Measurements from ENCODE around the gene DNLZ.
A peak's percentile ranks its signal among the peaks of the same experiment; 100 is the strongest.

The DNLZ gene

DNA sequence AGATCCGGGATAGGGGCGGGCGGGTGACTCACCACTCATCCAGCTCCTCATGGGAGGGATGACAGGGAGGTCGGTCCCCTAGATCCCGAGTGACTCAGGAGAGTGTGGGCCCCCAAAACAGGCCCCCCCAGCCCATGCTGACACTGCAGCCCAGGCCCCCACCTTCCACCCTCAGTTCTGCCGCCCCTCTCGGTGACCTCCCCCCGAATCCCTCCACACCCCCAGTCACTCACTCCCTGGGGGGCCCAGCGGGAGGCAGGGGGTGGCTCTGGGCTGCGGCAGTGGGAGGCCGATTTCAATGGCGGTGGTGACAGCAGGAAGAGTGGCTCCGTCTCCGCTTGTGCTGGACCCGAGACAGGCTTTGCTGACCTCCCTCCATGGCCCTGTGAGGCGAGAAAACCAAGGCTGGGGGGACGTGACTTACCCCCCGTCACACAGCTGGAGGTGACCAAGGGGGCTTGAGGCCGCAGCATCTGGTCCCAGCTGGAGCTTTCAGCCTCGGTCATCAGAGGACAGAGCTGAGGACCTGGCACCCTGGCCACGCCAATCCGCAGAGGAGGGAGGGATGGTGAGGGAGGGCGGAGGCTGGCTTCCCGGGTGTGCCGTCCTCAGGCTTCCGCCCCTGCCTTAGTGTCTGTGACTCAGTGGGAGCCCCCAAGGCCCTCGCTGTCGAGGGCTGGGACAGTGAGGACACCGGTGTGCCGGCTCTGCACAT, 27.2 kb downstream of the DNLZ start (continued):
- no peak for TF ChIP-seq GFI1B (tag by site-specific recombination; IDR thresholded peaks at IDR 0.05)
- no peak for TF ChIP-seq ZNF223 (tag by site-specific recombination; IDR thresholded peaks at IDR 0.05)
- TF ChIP-seq TRIM28 (IDR thresholded peaks at IDR 0.05; ENCODE audit: borderline replicate concordance, low read length), result no peak
- TF ChIP-seq BCL11A (tag by site-specific recombination; IDR thresholded peaks at IDR 0.05; ENCODE audit: low read depth), result no peak
- TF ChIP-seq, protein P1, sequence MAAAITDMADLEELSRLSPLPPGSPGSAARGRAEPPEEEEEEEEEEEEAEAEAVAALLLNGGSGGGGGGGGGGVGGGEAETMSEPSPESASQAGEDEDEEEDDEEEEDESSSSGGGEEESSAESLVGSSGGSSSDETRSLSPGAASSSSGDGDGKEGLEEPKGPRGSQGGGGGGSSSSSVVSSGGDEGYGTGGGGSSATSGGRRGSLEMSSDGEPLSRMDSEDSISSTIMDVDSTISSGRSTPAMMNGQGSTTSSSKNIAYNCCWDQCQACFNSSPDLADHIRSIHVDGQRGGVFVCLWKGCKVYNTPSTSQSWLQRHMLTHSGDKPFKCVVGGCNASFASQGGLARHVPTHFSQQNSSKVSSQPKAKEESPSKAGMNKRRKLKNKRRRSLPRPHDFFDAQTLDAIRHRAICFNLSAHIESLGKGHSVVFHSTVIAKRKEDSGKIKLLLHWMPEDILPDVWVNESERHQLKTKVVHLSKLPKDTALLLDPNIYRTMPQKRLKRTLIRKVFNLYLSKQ (tag by site-specific recombination; IDR thresholded peaks at IDR 0.05; ENCODE audit: borderline replicate concordance), result no peak
- TF ChIP-seq FEZF1 (tag by site-specific recombination; IDR thresholded peaks at IDR 0.05), result no peak
- no peak for TF ChIP-seq ZNF214 (tag by site-specific recombination; IDR thresholded peaks at IDR 0.05; ENCODE audit: borderline replicate concordance)
- TF ChIP-seq ZNF302 (tag by site-specific recombination; IDR thresholded peaks at IDR 0.05; ENCODE audit: low read depth), result no peak
- peak; percentile 62 for TF ChIP-seq ZFHX2 (tag by site-specific recombination; conservative IDR thresholded peaks at IDR 0.05)
- no peak for TF ChIP-seq ZNF341 (tag by site-specific recombination; IDR thresholded peaks at IDR 0.05; ENCODE audit: low read depth)
- no peak for TF ChIP-seq ZBTB8A (tag by site-specific recombination; IDR thresholded peaks at IDR 0.05)
- TF ChIP-seq ZNF19 (tag by site-specific recombination; IDR thresholded peaks at IDR 0.05; ENCODE audit: low read depth), result no peak
- TF ChIP-seq, protein P2, sequence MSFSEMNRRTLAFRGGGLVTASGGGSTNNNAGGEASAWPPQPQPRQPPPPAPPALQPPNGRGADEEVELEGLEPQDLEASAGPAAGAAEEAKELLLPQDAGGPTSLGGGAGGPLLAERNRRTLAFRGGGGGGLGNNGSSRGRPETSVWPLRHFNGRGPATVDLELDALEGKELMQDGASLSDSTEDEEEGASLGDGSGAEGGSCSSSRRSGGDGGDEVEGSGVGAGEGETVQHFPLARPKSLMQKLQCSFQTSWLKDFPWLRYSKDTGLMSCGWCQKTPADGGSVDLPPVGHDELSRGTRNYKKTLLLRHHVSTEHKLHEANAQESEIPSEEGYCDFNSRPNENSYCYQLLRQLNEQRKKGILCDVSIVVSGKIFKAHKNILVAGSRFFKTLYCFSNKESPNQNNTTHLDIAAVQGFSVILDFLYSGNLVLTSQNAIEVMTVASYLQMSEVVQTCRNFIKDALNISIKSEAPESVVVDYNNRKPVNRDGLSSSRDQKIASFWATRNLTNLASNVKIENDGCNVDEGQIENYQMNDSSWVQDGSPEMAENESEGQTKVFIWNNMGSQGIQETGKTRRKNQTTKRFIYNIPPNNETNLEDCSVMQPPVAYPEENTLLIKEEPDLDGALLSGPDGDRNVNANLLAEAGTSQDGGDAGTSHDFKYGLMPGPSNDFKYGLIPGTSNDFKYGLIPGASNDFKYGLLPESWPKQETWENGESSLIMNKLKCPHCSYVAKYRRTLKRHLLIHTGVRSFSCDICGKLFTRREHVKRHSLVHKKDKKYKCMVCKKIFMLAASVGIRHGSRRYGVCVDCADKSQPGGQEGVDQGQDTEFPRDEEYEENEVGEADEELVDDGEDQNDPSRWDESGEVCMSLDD (tag by site-specific recombination; IDR thresholded peaks at IDR 0.05), result no peak
- no peak for TF ChIP-seq ZNF629 (tag by site-specific recombination; IDR thresholded peaks at IDR 0.05)
- no peak for TF ChIP-seq ZNF211 (tag by site-specific recombination; IDR thresholded peaks at IDR 0.05; ENCODE audit: low read depth)
- TF ChIP-seq ZBTB20 (tag by site-specific recombination; IDR thresholded peaks at IDR 0.05), result no peak
- TF ChIP-seq MEIS1 (CRISPR knock-in tag; IDR thresholded peaks at IDR 0.05; ENCODE audit: borderline replicate concordance), result no peak
- no peak for TF ChIP-seq ZNF10 (tag by site-specific recombination; IDR thresholded peaks at IDR 0.05)
- TF ChIP-seq ZNF37A (tag by site-specific recombination; IDR thresholded peaks at IDR 0.05), result no peak
- TF ChIP-seq ZNF768 (tag by site-specific recombination; IDR thresholded peaks at IDR 0.05), result no peak
- no peak for TF ChIP-seq ZSCAN23 (tag by site-specific recombination; IDR thresholded peaks at IDR 0.05)
- no peak for TF ChIP-seq ZNF473 (tag by site-specific recombination; IDR thresholded peaks at IDR 0.05)
- peak; percentile 40; the same call in 1 of the 2 replicates for TF ChIP-seq BCL11B (tag by site-specific recombination; IDR thresholded peaks at IDR 0.05; ENCODE audit: low read depth)
- TF ChIP-seq, protein P3, sequence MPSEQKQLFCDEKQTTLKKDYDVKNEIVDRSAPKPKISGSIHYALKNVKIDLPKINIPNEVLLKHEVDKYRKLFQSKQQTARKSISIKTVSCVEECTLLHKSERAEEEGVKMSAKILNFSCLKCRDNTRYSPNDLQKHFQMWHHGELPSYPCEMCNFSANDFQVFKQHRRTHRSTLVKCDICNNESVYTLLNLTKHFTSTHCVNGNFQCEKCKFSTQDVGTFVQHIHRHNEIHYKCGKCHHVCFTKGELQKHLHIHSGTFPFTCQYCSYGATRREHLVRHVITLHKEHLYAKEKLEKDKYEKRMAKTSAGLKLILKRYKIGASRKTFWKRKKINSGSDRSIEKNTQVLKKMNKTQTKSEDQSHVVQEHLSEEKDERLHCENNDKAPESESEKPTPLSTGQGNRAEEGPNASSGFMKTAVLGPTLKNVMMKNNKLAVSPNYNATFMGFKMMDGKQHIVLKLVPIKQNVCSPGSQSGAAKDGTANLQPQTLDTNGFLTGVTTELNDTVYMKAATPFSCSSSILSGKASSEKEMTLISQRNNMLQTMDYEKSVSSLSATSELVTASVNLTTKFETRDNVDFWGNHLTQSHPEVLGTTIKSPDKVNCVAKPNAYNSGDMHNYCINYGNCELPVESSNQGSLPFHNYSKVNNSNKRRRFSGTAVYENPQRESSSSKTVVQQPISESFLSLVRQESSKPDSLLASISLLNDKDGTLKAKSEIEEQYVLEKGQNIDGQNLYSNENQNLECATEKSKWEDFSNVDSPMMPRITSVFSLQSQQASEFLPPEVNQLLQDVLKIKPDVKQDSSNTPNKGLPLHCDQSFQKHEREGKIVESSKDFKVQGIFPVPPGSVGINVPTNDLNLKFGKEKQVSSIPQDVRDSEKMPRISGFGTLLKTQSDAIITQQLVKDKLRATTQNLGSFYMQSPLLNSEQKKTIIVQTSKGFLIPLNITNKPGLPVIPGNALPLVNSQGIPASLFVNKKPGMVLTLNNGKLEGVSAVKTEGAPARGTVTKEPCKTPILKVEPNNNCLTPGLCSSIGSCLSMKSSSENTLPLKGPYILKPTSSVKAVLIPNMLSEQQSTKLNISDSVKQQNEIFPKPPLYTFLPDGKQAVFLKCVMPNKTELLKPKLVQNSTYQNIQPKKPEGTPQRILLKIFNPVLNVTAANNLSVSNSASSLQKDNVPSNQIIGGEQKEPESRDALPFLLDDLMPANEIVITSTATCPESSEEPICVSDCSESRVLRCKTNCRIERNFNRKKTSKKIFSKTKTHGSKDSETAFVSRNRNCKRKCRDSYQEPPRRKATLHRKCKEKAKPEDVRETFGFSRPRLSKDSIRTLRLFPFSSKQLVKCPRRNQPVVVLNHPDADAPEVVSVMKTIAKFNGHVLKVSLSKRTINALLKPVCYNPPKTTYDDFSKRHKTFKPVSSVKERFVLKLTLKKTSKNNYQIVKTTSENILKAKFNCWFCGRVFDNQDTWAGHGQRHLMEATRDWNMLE (tag by site-specific recombination; conservative IDR thresholded peaks at IDR 0.05; ENCODE audit: low read depth), result no peak
- TF ChIP-seq HOXC10 (CRISPR knock-in tag; IDR thresholded peaks at IDR 0.05), result no peak
- no peak for TF ChIP-seq ZNF548 (tag by site-specific recombination; IDR thresholded peaks at IDR 0.05)
- TF ChIP-seq, protein P4, sequence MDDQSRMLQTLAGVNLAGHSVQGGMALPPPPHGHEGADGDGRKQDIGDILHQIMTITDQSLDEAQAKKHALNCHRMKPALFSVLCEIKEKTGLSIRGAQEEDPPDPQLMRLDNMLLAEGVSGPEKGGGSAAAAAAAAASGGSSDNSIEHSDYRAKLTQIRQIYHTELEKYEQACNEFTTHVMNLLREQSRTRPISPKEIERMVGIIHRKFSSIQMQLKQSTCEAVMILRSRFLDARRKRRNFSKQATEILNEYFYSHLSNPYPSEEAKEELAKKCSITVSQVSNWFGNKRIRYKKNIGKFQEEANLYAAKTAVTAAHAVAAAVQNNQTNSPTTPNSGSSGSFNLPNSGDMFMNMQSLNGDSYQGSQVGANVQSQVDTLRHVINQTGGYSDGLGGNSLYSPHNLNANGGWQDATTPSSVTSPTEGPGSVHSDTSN (CRISPR knock-in tag; IDR thresholded peaks at IDR 0.05), result no peak
- TF ChIP-seq, protein P5, sequence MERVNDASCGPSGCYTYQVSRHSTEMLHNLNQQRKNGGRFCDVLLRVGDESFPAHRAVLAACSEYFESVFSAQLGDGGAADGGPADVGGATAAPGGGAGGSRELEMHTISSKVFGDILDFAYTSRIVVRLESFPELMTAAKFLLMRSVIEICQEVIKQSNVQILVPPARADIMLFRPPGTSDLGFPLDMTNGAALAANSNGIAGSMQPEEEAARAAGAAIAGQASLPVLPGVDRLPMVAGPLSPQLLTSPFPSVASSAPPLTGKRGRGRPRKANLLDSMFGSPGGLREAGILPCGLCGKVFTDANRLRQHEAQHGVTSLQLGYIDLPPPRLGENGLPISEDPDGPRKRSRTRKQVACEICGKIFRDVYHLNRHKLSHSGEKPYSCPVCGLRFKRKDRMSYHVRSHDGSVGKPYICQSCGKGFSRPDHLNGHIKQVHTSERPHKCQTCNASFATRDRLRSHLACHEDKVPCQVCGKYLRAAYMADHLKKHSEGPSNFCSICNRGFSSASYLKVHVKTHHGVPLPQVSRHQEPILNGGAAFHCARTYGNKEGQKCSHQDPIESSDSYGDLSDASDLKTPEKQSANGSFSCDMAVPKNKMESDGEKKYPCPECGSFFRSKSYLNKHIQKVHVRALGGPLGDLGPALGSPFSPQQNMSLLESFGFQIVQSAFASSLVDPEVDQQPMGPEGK (tag by site-specific recombination; IDR thresholded peaks at IDR 0.05), result peak; percentile 83
- peak; percentile 34; the same call in 1 of the 2 replicates for TF ChIP-seq KLF1 (tag by site-specific recombination; IDR thresholded peaks at IDR 0.05)
